Effector memory CD8-positive, alpha-beta T cell (primary cell): ENCODE results near the gene NECAB3.
"Not testable (repeated sequence)": the region's sequence is repeated elsewhere in the genome, so short reads cannot be mapped to it uniquely, and the experiment has no call there.

Experiments
- ATAC-seq: fragments of 150-1000 bp; cut with Tn5 transposase; replicated peaks from 2 replicates; pipeline ENCODE4 v1.10.0; 2021; ENCODE audit warnings: mild to moderate bottlenecking, moderate library complexity
- DNase-seq, 3 experiments: peaks; one replicate each; pipeline ENCODE4 v3.0.0; 2021
- H3K27ac Mint-ChIP-seq, 2 donors: one replicate each; pipeline ENCODE4 v1.8.0; 2022; ENCODE audit warnings: mild to moderate bottlenecking in 2 of 2, mixed read lengths in 2 of 2, moderate library complexity in 2 of 2
- H3K27me3 Mint-ChIP-seq, 2 donors: one replicate each; pipeline ENCODE4 v1.8.0; 2022; ENCODE audit warnings: mixed read lengths in 2 of 2
- H3K36me3 Mint-ChIP-seq: one replicate; pipeline ENCODE4 v1.8.0; 2022; ENCODE audit warnings: mild to moderate bottlenecking, moderate library complexity, mixed read lengths; ENCODE audit not compliant: insufficient read depth
- H3K4me1 Mint-ChIP-seq, 2 donors: one replicate each; pipeline ENCODE4 v1.8.0; 2022; ENCODE audit warnings: low read depth in 2 of 2, mixed read lengths in 2 of 2
- H3K4me3 Mint-ChIP-seq, 2 donors: one replicate each; pipeline ENCODE4 v1.8.0; 2022; ENCODE audit warnings: mild to moderate bottlenecking in 2 of 2, mixed read lengths in 2 of 2, moderate library complexity in 2 of 2
- H3K9me3 Mint-ChIP-seq, 2 donors: one replicate each; pipeline ENCODE4 v1.8.0; 2022; ENCODE audit warnings: mixed read lengths in 2 of 2

Gene NECAB3

DNA sequence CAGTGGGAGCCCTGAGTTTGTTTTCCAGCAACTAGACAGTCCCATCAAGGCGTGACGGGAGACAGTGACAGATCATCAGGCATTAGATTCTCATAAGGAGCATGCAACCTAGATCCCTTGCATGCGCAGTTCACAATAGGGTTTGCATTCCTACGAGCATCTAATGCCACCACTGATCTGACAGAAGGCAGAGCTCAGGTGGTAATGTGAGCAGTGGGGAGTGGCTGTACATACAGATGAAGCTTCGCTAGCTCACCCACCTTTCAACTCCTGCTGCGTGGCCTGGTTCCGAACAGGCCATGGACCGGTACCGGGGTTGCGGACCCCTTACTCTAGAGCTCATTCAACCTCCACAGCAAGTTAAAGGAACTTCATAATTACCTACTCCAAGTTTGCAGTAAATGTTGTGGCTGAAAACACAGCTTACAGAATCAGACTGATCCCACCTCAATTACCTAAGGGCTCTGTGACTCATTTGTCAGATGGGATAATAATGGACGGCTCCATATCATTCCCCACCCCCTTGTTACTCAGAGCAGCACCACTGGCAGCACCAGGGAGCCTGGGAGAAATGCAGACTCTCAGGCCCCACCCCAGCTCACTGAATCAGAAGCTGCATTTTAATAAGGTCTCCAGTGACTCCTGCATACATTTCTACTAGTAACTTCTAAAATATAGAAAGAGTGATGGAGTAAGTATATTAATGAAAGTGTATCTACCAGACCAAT lies 30.1 kb upstream of the NECAB3 start:
- Mint-ChIP-seq H3K36me3 (peaks cover 13% of the 10 kb centered on the region), H3K27ac (no peak overlapping the region), H3K9me3 (no peaks in the 10 kb centered on the region), H3K4me3 (no peak overlapping the region), H3K27me3 (no peaks in the 10 kb centered on the region), H3K4me1 (no peaks in the 10 kb centered on the region)
- DNase-seq = no peak
- ATAC-seq = no peak

DNA sequence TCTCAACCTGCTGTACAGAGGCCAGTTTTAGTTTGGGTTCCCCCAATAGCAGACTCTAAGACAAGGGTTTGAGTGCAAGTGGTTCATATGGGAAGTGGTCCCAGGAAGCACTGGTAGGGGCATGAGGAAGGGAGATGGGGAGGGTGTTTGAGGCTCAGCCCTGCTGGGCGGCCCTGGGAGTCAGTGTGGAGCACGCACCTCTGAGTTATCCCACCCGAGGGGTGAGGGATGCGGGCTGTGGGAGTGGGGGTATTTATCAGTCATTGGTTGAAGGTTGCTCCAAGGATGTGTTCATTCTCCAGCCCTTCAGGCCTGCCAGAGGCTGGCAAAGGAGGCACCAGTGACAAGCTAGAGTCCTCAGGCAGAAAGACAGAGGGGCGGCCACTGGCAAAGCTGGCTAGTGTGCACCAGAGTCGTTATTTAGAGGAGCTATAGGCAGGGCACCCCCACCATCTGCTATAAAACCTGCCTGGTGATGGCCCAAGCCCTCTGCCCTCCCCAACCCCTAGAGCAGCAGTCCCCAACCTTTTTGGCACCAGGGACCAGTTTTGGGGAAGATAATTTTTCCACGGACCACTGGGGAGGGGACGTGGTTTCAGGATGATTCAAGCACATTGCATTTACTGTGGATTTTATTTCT lies 29.4 kb upstream of the NECAB3 start:
- Mint-ChIP-seq H3K4me3 (no peak overlapping the region), H3K9me3 (no peaks in the 10 kb centered on the region), H3K4me1 (no peaks in the 10 kb centered on the region), H3K36me3 (peaks cover 13% of the 10 kb centered on the region), H3K27me3 (no peaks in the 10 kb centered on the region), H3K27ac (no peak overlapping the region)
- ATAC-seq = no peak
- DNase-seq = no peak

DNA sequence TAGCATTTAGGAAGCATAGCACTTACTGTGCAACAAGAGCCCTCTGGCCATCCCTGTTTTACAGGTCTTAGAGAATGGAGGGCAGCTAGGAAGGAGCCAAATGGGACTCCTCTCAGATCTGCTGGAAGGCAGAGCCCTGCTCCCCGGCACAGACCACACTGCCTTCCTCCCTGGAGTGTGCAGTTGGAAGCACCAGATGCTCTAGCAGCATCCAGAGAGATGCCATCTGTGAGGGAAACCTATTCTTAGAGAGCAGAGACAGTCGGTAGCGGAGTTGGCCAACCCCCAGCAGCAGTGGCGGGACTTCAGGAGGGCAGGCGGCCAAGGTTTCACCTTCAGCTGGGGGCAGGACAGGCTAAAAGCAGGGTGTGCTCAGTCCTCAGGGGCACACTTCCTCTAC lies 28.6 kb upstream of the NECAB3 start:
- Mint-ChIP-seq H3K9me3 (no peaks in the 10 kb centered on the region), H3K4me1 (no peaks in the 10 kb centered on the region), H3K4me3 (no peak overlapping the region), H3K27me3 (no peaks in the 10 kb centered on the region), H3K27ac (peak overlapping the region in 1 of 2 donors; percentile 57), H3K36me3 (peaks cover 7% of the 10 kb centered on the region)
- no peak for DNase-seq
- no peak for ATAC-seq

DNA sequence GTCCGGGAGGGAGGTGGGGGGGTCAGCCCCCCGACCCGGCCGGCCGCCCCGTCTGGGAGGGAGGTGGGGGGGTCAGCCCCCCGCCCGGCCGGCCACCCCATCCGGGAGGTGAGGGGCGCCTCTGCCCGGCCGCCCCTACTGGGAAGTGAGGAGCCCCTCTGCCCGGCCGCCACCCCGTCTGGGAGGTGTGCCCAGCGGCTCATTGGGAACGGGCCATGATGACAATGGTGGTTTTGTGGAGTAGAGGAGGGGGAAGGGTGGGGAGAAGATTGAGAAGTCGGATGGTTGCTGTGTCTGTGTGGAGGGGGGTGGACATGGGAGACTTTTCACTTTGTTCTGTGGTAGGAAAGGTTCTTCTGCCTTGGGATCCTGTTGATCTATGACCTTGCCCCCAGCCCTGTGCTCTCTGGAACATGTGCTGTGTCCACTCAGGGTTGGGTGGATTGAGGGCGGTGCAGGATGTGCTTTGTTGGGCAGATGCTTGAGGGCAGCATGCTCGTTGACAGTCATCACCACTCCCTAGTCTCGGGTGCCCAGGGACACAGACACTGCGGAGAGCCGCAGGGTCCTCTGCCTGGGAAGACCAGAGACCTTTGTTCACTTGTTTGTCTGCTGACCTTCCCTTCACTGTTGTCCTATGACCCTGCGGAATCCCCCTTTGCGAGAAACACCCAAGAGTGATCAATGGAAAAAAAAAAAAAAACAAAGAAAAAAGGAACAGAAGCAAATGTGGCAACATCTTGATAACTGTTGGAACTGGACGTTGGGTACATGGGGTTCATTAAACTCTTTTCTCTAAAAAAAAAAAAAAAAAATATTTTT lies 27.6 kb upstream of the NECAB3 start:
- no peak for DNase-seq
- H3K4me1 Mint-ChIP-seq = no peaks in the 10 kb centered on the region
- H3K27ac Mint-ChIP-seq = no peak overlapping the region
- H3K36me3 Mint-ChIP-seq = no peaks in the 10 kb centered on the region
- no peak overlapping the region for H3K4me3 Mint-ChIP-seq
- ATAC-seq = no peak
- H3K27me3 Mint-ChIP-seq = no peaks in the 10 kb centered on the region
- H3K9me3 Mint-ChIP-seq = no peaks in the 10 kb centered on the region

DNA sequence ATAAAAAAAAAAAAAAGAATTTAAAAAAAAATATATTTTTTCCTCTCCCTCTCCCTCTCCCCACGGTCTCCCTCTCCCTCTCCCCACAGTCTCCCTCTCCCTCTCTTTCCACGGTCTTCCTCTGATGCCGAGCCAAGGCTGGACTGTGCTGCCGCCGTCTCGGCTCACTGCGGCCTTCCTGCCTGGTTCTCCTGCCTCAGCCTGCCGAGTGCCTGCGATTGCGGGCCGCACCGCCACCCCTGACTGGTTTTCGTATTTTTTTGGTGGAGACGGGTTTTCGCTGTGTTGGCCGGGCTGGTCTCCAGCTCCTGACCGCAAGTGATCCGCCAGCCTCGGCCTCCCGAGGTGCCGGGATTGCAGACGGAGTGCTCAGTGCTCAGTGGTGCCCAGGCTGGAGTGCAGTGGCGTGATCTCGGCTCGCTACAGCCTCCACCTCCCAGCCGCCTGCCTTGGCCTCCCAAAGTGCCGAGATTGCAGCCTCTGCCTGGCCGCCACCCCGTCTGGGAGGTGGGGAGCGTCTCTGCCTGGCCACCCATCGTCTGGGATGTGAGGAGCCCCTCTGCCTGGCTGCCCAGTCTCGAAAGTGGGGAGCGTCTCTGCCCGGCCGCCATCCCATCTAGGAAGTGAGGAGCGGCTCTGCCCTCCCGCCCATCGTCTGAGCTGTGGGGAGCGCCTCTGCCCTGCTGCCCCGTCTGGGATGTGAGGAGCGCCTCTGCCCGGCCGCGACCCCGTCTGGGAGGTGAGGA lies 26.6 kb upstream of the NECAB3 start:
- H3K36me3 Mint-ChIP-seq, H3K4me3 Mint-ChIP-seq: not testable (repeated sequence)

DNA sequence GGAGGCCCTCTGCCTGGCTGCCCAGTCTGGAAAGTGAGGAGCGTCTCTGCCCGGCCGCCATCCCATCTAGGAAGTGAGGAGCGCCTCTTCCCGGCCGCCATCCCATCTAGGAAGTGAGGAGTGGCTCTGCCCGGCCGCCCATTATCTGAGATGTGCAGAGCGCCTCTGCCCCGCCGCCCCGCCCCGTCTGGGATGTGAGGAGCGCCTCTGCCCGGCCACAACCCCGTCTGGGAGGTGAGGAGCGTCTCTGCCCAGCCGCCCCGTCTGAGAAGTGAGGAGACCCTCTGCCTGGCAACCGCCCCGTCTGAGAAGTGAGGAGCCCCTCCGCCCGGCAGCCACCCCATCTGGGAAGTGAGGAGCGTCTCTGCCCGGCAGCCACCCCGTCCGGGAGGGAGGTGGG lies 24.7 kb upstream of the NECAB3 start:
- not testable (repeated sequence) for H3K36me3 Mint-ChIP-seq, H3K9me3 Mint-ChIP-seq, DNase-seq, ATAC-seq, H3K27me3 Mint-ChIP-seq, H3K4me3 Mint-ChIP-seq, H3K27ac Mint-ChIP-seq, H3K4me1 Mint-ChIP-seq

More for the DNA sequence above, 26.6 kb upstream of the NECAB3 start:
- H3K27ac Mint-ChIP-seq, H3K9me3 Mint-ChIP-seq, ATAC-seq, DNase-seq, H3K27me3 Mint-ChIP-seq, H3K4me1 Mint-ChIP-seq: not testable (repeated sequence)

DNA sequence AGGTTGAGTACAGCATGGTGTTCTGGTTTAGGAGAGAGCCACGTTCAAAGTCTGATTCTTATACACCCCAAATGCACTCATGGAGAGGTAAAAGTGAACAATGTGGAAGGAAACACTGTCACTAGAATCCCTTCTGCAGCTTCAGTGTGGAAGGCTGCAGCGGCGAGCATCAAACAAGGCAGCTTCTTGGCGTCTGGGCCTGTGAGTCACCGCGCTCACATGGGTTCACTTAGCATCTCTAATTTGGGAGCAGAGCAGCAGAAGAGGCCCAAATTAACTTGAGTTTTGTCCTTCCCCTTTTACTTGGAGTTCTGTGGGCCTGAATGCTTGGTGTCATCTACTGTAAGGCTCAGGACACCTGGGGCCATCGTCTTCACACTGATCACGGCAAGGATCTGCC lies 22.9 kb upstream of the NECAB3 start:
- Mint-ChIP-seq H3K36me3 (no peaks in the 10 kb centered on the region), H3K9me3 (no peaks in the 10 kb centered on the region), H3K27me3 (no peaks in the 10 kb centered on the region), H3K27ac (no peak overlapping the region), H3K4me1 (no peaks in the 10 kb centered on the region), H3K4me3 (no peak overlapping the region)
- DNase-seq = no peak
- no peak for ATAC-seq

DNA sequence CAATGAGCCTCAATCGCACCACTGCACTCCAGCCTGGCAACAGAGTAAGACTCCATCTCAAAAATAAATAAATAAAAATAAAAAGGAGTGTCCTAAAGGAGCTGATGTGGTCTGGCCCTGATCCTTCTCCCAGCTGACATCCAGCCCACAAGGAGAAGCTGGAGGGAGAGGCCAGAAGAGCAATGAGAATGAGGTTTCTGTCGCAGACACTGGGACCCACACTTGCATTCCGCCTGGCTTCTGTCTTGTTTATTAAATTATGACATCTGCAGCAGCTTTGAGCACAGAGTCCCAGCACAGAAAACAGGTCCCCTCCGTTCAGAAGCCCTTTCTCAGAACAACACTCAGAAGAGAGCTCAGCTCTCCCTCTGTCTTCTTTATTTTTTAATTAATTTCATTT lies 22.2 kb upstream of the NECAB3 start:
- Mint-ChIP-seq H3K27ac (no peak overlapping the region), H3K4me1 (no peaks in the 10 kb centered on the region), H3K9me3 (no peaks in the 10 kb centered on the region), H3K4me3 (no peak overlapping the region), H3K36me3 (no peaks in the 10 kb centered on the region), H3K27me3 (no peaks in the 10 kb centered on the region)
- ATAC-seq (no peak), DNase-seq (no peak)

DNA sequence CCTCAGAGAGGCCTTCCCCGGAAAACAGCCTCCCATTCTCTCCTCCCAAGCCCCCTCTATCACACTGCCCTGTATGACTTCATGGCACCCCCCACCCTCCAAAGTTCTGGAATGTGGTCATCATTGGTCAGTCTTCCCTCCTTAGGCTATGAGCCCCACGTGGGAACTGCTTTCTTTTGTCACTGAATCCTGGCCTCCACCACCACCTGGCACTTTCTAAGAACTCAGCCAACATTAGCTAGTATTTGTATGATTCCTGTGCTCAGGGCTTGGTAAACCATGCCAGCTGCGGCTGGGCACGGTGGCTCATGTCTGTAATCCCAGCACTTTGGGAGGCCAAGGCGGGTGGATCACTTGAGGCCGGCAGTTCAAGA lies 20.4 kb upstream of the NECAB3 start:
- no peaks in the 10 kb centered on the region for H3K27me3 Mint-ChIP-seq
- DNase-seq (no peak), ATAC-seq (no peak)
- no peaks in the 10 kb centered on the region for H3K9me3 Mint-ChIP-seq
- peaks cover 7 to 11% of the 10 kb centered on the region in 2 donors for H3K4me1 Mint-ChIP-seq
- H3K27ac Mint-ChIP-seq = no peak overlapping the region
- H3K36me3 Mint-ChIP-seq = no peaks in the 10 kb centered on the region
- H3K4me3 Mint-ChIP-seq = no peak overlapping the region

DNA sequence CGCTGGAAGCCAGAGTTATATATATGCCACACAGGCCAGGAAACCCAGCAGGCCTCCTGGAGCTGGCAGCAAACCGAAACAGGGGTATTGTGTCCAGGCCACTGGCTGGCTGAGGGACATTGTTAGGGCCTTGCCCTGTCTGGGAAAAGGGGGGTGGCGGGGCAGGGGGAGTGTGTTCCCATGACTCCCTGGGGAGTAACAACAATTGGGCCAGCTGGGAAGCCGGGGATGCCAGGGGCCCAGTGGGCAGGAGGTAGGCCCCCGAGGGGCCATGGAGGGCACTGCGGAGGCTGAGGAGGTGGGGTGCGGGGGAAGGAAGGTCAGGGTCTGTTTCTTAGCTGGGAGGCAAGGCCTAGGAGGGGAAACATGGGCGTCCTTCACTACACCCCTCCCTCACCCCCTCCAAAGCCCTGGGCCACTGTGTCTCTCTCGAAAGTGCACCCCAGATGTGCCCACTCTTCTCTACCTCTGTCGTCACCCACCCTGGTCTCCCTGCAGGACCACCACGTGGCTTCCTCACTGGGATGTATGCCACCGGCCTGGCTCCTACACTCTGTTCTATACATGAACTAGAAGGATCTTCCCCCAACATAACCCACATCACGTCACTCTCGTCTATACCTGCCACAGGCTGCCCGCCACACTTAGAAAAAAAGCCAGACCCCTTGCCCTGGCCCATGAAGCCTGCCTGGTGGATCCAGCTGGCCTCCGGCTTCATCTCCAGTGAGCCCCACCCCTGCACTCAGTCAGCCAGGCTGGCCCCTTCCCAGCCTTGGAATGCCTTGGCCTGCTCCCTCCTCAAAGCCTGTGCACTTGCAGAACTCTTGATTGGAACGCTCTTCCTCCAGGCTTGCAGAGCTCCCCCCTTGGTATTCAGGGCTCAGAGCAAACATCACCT lies 19.8 kb upstream of the NECAB3 start:
- Mint-ChIP-seq H3K4me3 (no peak overlapping the region), H3K27ac (no peak overlapping the region), H3K9me3 (no peaks in the 10 kb centered on the region), H3K36me3 (no peaks in the 10 kb centered on the region), H3K4me1 (peaks cover 8 to 11% of the 10 kb centered on the region in 2 donors), H3K27me3 (no peaks in the 10 kb centered on the region)
- no peak for DNase-seq
- no peak for ATAC-seq

DNA sequence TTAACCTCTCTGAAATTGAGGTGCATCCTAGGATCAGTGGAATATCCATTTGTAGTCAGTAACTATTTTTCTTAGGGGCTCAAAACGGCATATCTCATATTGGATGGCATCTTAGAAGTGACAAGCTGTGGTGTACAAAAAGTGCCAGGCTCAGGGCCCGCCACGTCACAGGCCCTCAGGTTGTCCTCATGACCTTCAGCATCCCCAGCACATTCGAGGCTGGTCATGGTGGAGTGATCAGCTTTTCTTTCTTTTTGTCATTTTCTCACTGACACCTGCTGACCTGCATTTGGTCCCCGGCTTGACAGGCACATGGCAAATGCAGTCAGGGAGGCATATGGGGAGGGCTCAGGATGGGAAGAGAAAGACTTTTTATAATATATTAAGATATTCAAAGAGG lies 19.1 kb upstream of the NECAB3 start:
- peaks cover 8 to 11% of the 10 kb centered on the region in 2 donors for H3K4me1 Mint-ChIP-seq
- no peaks in the 10 kb centered on the region for H3K27me3 Mint-ChIP-seq
- H3K9me3 Mint-ChIP-seq = no peaks in the 10 kb centered on the region
- H3K27ac Mint-ChIP-seq = no peak overlapping the region
- H3K36me3 Mint-ChIP-seq = no peaks in the 10 kb centered on the region
- DNase-seq (no peak), ATAC-seq (no peak)
- H3K4me3 Mint-ChIP-seq = no peak overlapping the region

DNA sequence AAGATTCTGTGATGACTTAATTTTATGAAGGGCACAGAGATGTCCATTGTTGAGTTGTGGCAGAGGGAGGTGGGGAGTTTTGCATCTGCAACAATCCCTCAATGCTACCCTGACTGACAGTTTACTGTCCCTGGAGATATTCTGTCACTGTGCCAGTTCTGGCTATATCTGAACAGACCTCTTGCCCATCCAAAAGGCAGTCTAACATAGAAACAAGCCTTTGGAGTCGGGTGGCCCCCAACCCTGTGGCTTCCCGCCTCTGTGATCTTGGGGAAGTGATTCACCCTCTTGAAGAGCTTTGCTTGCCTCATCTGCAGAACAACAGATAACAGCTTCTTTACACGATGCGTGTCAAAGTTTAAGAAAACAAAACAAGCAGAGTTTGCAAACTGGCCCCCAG lies 15.7 kb upstream of the NECAB3 start:
- Mint-ChIP-seq H3K27ac (peak overlapping the region; percentile 75 to 78), H3K27me3 (no peaks in the 10 kb centered on the region), H3K4me3 (peak overlapping the region; percentile 56 to 57), H3K4me1 (peaks cover 13 to 21% of the 10 kb centered on the region in 2 donors), H3K9me3 (no peaks in the 10 kb centered on the region), H3K36me3 (peaks cover 6% of the 10 kb centered on the region)
- ATAC-seq = peak; percentile 46
- DNase-seq = peak in 2 of 3 experiments; percentile 42
